Measurements from ENCODE around the gene TMEM80.

TMEM80 gene

GRCh38 chr11:749731-750130, 54.1 kb downstream of the TMEM80 start:
- Mint-ChIP-seq H3K27me3 (no peaks in the 10 kb centered on the region), H3K9me3 (no peaks in the 10 kb centered on the region), H3K36me3 (ENCODE audit: low read depth) (peaks cover 6% of the 10 kb centered on the region), H3K27ac (peak overlapping the region; percentile 60), H3K4me1 (peaks cover 21% of the 10 kb centered on the region), H3K4me3 (peak overlapping the region; percentile 61)
- DNase-seq, result no peak
- ATAC-seq, result no peak
